ENCODE results near the gene OR7C1.
A peak's percentile ranks its signal among the peaks of the same experiment; 100 is the strongest.
"Not testable (repeated sequence)": the region's sequence is repeated elsewhere in the genome, so short reads cannot be mapped to it uniquely, and the experiment has no call there.

Gene OR7C1

DNA sequence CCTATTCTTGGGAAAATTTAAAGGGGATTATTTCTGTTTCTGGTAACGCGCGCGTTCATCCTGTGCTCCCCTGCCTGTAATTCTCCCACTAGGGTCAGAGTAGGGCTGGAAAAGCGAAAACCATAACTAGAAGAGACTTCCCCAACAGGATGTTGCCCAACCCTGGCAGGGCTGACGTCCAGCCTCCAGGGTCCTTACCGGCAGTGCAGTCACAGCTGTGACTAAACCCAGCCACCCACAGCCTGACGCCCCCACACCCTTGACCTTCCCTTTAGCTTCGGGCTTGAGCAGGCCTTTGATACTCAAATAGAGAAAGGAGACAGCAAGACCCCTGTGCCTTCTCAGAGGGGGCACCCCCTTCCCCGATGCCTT, 50.3 kb downstream of the OR7C1 start:
- DNase-seq (ENCODE audit: low spot score), result peak; percentile 13

DNA sequence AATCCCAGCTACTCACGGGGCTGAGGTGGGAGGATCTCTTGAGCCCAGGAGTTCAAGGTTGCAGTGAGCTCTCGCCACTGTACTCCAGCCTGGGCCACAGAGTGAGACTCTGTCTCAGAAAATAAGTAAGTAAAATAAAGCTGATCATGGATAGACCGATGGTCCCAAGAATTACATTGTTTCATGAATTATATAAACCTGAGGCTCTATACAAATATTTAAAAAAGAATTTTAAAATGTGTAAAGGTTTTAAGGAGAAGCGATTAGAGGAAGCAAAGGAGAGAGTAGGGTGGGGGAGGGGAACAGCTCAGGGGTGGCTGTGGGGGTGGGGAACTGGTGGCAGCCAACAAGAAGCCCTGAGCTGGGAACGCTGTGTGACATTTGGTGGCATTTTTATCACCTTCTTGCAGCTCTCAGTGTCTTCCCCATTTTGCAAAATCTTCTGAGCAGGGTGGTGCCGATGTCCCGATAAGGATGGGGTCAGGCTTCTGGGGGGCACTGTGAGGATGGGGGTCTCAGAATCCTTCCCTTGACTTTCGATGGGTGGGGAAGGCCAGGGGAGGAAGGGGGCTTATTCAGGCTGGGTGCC, 51.5 kb downstream of the OR7C1 start:
- not testable (repeated sequence) for DNase-seq (ENCODE audit: low spot score)

DNA sequence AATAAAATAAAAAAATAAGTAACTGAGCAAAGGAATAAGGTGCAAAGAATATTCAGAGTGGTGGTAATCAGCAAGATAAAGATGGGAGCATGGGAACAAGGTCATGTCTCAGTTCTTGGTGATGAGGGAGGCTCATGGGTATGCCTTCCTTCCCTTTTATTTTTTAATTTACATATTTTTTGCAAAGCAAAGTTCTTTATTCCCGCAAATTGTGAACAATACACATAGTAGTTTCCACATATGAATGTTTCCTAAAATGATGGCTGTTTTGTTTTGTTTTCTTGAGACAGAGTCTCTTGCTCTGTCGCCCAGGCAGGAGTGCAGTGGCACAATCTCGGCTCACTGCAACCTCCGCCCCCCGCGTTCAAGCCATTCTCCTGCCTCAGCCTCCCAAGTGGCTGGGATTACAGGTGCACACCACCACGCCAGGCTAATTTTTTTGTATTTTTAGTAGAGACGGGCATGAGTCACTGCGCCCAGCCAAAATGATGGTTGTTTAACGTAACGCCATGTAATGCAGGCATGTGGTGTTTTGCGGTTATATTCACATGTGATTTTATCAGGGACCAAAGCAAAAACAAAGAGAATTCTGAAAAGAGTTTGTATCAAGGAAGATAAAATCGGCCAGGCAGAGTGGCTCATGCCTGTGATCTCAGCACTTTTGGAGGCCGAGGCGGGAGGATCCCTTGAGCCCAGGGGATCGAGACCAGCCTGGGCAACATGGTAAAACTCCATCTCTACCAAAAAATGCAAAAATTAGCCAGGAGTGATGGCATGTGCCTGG, 52.2 kb downstream of the OR7C1 start:
- DNase-seq (ENCODE audit: low spot score), result no peak

DNA sequence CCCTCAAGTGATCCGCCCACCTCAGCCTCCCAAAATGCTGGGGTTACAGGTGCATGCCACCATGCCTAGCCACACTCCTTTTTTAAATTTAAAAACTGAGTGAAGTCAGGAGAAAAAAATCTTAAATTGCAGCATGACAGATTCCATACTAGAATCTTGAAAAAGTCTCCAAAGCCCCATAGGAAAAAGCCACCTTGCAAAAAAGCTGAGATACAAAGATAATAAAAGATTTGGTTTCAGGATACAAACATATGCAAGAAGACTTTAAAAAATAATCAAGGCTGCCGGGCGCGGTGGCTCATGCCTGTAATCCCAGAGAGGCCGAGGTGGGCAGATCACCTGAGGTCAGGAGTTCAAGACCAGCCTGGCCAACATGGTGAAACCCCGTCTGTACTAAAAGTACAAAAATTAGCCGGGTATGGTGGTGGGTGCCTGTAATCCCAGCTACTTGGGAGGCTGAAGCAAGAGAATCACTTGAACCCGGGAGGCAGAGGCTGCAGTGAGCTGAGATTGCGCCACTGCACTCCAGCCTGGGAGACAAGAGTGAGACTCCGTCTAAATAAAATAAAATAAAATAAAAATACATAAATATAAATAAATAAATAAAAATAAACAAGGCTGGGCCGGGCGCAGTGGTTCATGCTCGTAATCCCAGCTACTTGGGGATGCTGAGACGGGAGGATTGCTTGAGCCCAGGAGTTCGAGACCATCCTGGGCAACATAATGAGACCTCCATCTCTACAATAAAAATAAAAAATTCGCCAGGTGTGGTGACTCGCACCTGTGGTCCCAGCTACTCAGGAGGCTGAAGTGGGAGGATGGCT, 53.1 kb downstream of the OR7C1 start:
- not testable (repeated sequence) for DNase-seq (ENCODE audit: low spot score)

DNA sequence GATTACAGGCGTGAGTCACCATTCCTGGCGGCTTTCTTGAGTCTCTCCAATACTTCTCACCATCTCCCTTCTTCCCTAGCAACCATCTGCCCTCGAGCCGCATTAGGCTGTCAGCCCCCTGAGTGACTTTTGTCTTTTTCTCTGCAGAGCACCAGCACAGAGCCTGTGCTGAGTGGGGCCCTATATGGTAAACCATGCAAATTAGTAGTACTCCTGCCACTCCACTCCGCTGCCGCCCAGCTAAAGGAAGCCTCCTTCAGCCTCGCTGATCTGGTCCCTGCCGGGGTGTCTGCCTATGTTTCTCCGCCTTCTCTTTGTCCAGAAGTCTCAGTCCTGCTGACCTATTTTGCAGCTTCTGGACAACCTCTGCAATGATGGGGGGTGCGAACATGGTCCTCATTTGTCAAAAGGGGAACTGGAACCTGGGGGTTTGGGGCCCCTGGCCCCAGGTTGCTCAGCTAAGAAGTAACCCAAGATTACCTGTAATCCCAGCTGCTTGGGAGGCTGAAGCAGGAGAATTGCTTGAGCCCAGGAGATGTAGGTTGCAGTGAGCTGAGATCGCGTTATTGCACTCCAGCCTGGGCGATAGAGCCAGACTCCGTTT, 54.3 kb downstream of the OR7C1 start:
- DNase-seq (ENCODE audit: low spot score), result not testable (repeated sequence)

DNA sequence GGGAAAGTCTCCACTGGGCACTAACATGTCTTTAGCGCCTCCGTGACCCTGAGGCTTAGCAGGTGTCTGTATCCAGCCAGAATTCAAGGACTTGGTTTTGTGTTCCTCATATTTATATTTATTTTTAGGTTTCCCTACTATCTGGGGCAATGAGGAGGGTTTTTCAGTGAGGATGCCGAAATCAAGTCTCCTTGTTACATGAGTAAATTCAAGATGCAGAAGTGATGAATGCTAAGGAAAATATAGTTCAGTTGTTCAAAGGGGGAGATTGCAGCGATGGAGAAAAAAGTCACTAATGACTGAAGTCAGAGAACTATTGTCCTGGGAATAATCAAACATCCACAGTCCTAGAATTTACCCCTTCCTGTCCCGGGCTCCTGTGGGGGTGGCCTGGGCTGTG, 55.8 kb downstream of the OR7C1 start:
- DNase-seq (ENCODE audit: low spot score), result no peak

DNA sequence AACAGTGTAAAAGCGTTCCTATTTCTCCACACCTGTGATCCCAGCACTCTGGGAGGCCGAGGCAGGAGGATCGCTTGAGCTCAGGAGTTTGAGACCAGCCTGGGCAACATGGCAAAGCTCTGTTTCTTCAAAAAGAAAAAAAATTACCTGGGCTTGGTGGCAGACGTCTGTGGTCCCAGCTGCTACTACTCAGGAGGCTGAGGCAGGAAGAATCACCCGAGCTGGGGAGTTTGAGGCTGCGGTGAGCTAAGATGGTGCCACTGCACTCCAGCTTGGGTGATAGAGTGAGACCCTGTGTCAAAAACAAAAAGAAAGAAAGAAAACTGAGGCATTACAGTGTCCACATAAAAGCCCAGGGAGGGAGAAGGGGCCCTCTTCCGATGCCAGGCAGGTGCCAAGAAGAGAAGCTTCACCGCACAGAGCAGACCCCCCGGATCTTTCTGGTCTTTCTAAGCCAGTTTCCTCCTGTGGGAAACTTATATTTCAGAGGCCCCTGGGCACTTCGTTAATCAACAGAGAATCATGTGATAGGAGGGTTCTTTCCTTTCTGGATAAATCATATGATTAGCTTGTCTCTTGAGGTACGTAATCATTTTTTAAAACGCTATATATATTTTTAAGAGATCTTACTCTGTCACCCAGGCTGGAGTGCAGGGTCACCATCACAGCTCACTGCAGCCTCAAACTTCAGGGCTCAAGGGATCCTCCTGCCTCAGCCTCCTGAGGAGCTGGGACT, 56.7 kb downstream of the OR7C1 start, which contains the start of gene ADGRE2:
Gene ADGRE2 (minus strand): TSS at position 451 of the 736 bp plus-strand sequence. CDS start 1,804 bp downstream, outside the sequence.
- not testable (repeated sequence) for DNase-seq (ENCODE audit: low spot score)

DNA sequence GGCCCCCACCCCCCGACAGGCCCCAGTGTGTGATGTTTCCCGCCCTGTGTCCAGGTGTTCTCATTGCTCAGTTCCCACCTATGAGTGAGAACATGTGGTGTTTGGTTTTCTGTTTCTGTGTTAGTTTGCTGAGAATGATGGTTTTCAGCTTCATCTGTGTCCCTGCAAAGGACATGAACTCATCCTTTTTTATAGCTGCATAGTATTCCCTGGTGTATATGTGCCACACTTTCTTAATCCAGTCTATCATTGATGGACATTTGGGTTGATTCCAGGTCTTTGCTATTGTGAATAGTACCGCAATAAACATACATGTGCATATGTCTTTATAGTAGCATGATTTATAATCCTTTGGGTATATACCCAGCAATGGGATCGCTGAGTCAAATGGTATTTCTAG, 57.3 kb downstream of the OR7C1 start:
- not testable (repeated sequence) for DNase-seq (ENCODE audit: low spot score)

DNA sequence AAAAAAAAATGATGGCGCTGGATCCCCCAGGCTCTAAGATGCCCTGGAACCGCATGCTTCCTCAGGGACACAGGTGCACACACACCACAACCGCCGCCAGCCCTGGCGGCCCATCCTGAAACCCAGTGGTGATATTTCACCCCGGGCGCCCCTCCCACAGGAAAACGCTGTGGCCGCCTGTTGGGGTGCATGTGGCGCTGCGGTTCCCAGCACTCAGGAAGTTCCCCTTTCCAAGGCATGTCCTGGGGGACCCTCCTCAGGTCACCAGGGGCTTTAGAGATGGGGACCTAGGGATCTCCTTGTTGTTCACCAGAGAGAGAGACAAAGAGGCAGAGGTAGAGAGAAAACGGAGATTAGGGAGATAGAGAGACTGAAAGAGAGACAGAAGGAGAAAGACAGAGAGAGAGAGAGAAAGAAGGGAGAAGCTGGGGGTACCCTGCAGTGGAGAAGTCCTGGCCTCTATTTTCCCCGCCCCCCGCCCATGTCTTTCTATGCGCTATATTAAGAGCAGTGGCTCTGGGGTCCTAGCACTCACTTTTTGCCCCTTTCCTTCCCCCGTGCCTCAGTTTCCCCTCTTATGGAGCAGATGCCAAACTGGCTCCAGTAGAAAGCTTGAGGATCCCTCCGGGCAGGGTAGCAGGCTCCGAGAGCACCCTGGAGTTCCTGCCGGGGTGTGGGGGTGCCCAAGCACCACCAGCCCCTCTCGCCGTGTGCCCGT, 59.0 kb downstream of the OR7C1 start:
- no peak for DNase-seq (ENCODE audit: low spot score)

DNA sequence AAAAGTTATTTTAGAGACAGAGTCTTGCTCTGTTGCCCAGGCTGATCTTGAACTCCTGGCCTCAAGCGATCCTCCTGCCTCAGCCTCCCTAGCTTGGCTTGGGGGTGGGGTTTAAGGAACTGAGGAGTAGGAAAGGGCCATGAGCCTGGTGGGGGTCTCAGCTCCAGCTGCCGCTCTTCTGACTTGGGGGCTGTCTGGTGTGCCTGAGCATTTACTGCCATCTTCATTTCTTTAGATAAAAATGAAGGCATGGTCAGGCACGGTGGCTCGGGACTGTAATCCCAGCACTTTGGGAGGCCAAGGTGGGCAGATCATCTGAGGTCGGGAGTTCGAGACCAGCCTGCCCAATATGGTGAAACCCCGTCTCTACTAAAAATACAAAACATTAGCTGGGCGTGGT, 59.7 kb downstream of the OR7C1 start:
- DNase-seq (ENCODE audit: low spot score), result not testable (repeated sequence)

DNA sequence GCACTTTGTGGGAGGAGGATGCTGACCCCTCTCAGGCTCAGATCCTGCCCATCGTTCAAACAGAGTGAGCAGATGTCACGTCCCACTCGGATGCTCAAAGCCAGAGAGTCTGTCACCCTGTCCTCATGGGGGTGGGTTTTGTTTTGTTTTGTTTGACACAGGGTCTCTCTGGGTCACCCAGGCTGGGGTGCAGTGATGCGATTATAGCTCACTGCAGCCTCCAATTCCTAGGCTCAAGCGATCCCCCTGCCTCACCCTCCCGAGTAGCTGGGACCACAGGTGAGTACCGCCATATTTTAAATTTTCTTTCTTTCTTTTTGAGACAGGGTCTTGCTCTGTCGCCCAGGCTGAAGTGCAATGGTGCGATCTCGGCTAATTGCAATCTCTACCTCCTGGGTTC, 60.6 kb downstream of the OR7C1 start:
- no peak for DNase-seq (ENCODE audit: low spot score)

DNA sequence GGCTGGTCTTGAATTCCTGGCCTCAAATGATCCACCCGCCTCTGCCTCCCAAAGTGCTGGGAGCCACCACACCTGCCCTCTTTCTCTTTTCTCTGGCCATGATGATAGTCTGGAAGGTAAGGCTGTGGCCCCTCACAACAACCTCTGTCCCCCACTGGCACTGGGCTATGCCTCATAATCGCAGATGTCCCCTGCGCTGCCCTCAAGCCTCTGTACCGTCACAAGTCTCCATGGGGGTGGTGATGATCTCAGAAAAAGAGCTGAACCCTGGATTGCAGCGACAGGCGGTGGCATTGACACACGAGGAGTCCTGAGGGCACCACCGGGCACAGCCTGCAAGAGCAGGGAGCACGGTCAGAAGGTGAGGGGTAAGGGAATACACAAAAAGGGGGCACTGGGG, 61.3 kb downstream of the OR7C1 start:
- not testable (repeated sequence) for DNase-seq (ENCODE audit: low spot score)

DNA sequence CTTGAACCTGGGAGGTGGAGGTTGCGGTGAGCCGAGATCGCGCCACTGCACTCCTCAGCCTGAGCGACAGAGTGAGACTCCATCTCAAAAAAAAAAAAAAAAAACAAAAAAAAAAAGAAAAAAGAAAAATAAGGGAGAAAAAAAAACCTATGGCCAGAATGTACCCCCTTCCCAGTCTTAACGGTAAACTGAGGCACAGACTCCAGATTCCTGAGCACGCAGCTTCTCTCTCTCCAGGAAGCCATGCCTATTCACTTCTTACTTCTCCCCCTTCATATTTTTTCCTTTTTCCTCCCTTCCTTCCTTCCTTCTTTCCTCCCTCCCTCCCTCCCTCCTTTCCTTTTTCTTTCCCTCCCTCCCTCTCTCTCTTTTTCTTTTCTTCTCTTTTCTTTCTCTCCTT, 62.0 kb downstream of the OR7C1 start:
- no peak for DNase-seq (ENCODE audit: low spot score)

DNA sequence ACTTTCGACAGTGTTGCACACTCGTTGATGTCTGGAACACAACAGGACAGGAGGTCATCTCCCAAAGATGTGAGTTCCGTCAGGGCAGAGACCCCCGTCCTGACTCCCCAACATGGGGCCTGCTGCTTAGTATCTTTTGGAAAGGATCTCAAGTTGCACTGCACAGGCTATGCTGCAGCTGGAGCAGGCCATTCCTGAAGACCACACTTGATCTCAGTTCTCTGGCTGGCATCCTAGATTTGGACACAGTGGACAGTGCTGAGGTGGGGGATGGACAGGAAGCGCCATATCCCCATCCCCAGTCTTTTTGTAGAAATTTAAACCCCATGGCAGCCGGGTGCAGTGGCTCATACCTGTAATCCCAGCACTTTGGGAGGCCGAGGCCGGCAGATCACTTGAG, 62.5 kb downstream of the OR7C1 start:
- no peak for DNase-seq (ENCODE audit: low spot score)

DNA sequence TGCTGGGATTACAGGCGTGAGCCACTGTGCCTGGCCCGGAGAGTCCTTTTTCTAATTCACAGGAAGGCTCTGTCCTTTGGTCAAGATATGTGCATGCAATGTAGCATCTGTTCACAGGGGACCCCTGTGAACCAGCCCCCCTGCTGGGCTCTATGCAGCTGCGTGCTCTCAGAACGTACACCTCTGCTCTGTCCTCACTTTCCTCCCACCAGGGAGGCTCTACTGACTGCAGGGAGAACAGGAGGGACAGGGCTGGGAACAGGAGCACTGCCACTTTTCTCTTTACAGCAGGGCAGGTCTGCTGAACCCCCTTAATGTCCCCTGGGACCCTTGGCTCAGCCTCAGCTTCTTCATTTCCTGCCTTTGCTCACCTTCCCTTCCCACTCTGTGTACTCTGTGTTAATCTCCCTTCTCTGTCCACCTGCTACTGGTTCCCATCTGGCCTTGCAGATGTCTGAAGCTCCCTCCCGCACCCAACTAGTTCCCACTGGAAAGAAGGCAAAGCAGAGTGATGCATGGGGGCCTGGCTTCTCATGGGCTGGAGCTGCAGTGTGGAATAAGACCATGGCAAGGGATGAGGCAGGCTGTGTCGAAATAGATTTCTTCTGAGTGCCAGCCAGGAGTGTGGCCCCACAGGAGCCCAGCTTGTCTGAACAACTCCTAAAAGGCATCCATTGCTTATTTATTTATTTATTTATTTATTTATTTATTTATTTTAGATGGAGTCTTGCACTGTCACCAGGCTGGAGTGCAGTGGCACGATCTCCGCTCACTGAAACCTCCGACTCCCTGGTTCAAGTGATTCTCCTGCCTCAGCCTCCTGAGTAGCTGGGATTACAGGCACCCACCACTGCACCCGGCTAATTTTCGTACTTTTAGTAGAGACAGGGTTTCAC, 63.8 kb downstream of the OR7C1 start:
- DNase-seq (ENCODE audit: low spot score), result no peak

DNA sequence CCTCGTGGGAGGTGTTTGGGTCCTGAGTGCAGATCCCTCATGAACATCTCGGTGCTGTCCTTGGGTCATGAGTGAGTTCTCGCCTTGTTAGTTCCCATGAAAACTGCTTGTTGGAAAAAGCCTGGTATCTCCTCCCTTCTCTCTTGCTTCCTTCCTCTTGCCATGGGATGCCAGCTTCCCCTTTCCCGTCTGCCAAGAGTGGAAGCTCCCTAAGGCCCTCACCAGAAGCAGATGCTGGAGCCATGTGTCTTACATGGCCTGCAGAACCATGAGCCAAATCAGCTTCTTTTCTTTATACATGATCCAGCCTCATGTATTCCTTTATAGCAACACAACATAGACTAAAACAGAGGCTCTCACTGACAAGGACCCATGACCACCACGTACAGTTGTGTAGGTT, 64.8 kb downstream of the OR7C1 start:
- no peak for DNase-seq (ENCODE audit: low spot score)

DNA sequence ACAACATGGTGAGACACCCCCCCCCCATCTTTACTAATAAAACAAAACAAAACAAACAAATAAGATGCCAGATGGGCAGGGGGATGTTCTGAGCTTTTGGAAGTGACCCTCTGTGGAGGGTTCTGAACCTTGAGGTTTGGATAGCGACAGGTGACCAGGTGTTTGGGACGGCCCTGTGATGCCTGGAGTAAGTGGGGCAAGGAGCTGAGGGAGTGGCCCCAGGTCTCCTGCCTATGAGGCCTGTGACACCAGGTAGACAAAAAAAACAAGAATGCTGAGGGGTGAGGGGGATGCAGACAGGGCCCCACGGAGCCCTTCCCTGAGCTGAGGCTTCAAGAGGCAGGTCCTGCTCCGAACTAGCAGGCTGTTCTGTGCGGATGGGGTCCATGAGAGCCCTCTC, 65.8 kb downstream of the OR7C1 start:
- no peak for DNase-seq (ENCODE audit: low spot score)

DNA sequence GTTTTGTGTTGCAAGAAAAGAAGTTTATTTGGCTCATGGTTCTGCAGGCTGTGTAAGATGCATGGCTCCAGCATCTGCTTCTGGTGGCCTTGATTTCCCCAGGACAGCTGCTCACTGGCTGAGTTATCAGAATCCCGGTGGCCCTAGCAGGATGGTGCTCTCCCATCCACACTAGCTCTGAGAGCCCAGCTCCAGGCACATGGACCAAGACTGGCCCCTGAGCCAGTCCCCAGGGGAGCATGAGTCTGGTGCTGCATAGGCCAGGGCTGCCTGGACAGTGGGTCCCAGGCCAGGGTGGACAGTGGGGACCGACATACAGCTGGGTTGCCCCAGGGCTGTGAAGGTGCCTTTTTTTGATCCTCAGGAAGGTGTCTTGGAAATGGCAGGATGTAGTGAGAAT, 67.0 kb downstream of the OR7C1 start:
- DNase-seq (ENCODE audit: low spot score), result no peak

DNA sequence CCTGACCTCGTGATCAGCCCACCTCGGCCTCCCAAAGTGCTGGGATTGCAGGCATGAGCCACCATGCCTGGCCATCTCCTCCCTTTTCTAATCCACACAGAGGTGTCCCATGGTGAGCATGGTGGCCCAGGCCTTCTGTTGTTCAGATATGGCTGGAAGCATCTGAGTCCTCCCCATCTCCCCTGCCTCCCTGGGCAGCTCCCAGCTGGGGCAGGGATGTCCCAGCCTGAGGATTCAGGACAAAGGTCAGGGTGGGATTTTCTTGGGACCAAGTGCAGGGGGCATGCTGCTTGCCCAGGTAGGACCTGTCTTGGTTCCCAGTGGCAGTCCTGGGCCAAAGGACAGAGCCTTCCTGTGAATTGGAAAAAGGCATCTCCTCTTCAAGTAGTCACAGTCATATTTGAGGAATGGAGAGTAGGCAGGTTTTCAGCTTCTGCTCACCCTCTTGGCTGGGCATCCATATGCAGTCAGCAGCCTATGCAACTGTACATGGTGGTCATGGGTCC, 67.5 kb downstream of the OR7C1 start:
- DNase-seq (ENCODE audit: low spot score), result no peak

DNA sequence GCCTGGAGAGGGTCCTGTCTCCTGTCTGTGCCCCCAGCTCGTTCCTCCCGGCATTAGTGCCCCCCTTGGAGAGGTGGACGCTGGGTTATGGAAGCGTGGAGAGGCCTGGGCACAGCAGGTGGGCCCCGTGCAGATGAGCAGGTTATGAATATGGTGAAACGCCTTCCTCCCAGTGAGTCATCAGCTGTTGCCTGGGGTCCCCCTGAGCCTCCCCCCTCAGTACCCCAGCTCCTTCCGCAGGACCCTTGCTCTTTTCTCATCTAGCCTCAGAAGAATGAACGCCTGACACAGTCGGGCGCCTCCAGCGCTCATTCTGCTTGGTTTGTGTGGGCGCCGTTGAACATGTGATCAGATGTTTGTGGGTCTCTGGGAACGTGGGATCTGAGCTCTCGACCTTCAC, 69.1 kb downstream of the OR7C1 start:
- DNase-seq (ENCODE audit: low spot score), result not testable (repeated sequence)
